ENCODE data around the gene PLPP1. TPM values are rescaled to one million over a fixed set of nuclear protein-coding genes. Genes with fewer than 3 reads are reported as not detected.

PLPP1 gene
- total and polyA plus RNA-seq, 2 of the 8 experiments (the other 6 are each of a cell fraction or from before 2014, with no cell fraction given): 43.7 to 91.3 TPM

DNA sequence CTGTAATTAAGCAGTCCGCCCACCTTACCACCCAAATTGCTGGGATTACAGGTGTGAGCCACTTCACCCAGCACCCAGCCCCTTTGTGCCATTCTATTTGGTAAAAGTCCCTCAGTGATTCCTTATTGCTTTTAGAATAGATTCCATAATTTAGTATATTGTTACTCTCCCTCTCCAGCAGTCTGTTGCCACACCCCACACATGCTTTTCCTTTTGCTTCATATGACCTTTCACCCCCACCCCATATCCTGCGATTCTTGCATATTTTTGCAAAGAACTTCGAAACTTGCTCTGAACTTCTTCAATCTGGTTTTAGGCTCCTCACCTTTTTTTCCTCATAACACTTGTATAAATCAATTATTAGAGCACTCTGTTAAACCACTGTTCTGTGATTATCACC is 126.8 kb downstream of the PLPP1 start:
- no peak overlapping the region for H3K23ac ChIP-seq (ENCODE audit: insufficient read length)
- H3K9me3 ChIP-seq (ENCODE audit: insufficient read depth in 2 of 2, low read depth in 1 of 2, low read length in 1 of 2): no peaks in the 10 kb centered on the region
- no peak overlapping the region for H4K8ac ChIP-seq (ENCODE audit: extremely low read depth, insufficient read depth, low read length)
- DNase-seq (ENCODE audit: low read depth in 1 of 2, low spot score in 2 of 2) (no peak), FAIRE-seq (no peak)
- H3K79me1 ChIP-seq (ENCODE audit: low read depth, low read length): no peaks in the 10 kb centered on the region
- H2BK120ac ChIP-seq (replicated peaks; ENCODE audit: low read depth, low read length): no peak overlapping the region
- no peak overlapping the region for H4K5ac ChIP-seq (ENCODE audit: insufficient read length, low read depth, low read length)
- no peaks in the 10 kb centered on the region for H3K23me2 ChIP-seq (ENCODE audit: low read depth, low read length)
- H2BK20ac ChIP-seq (ENCODE audit: low read length): no peak overlapping the region
- 90% methylated on average over 3 of the region's 3 CpGs; no CpG with 5 or more reads in 1 of the 2 experiments for WGBS, 2 experiments (ENCODE audit: extremely low coverage in 1 of 2, insufficient coverage in 1 of 2, insufficient read length in 1 of 2, insufficient replicate concordance in 2 of 2, low coverage in 1 of 2, low lambda C conversion rate in 2 of 2, missing lambda C conversion rate in 1 of 2)
- H2AFZ ChIP-seq (ENCODE audit: low read length): no peak overlapping the region
- no peak overlapping the region for H3K14ac ChIP-seq (ENCODE audit: insufficient read length)
- H3K36me3 ChIP-seq (ENCODE audit: control insufficient read depth in 2 of 4, insufficient read depth in 4 of 4, low read length in 3 of 4): peaks cover 0 to 44% (median 12%) of the 10 kb centered on the region in 4 experiments; a peak in 4 of 8 replicates
- no peak overlapping the region for H3K9ac ChIP-seq (replicated peaks in 1 of 4; ENCODE audit: extremely low read depth in 1 of 4, low read depth in 3 of 4, low read length in 3 of 4)
- H3K4me1 ChIP-seq (replicated peaks in 1 of 4; ENCODE audit: control insufficient read depth in 3 of 4, insufficient read depth in 4 of 4, low read length in 3 of 4): no peaks in the 10 kb centered on the region
- no peak overlapping the region for H2BK15ac ChIP-seq (ENCODE audit: low read length)
- H2BK12ac ChIP-seq (ENCODE audit: low read depth, low read length): no peak overlapping the region
- no peaks in the 10 kb centered on the region for H3K79me2 ChIP-seq (ENCODE audit: control insufficient read depth in 1 of 2, insufficient read depth in 2 of 2, low read length in 2 of 2)
- no peak overlapping the region for H3K18ac ChIP-seq (ENCODE audit: extremely low read depth, low read length)
- ChIA-PET CTCF (ENCODE audit: partially characterized antibody) (interaction anchor here (1.1 to 3.0 kb wide), 2 partner anchors 284 to 286 kb away, joined by 5 to 12 read pairs; no protein-coding TSS in a partner anchor), POLR2A (ENCODE audit: partially characterized antibody) (no interaction called here)
- no peak overlapping the region for H3K56ac ChIP-seq (replicated peaks; ENCODE audit: insufficient read length, low read depth, low read length)
- no peak overlapping the region for H3K4ac ChIP-seq (replicated peaks; ENCODE audit: insufficient read length, low read depth, low read length)
- H3K27me3 ChIP-seq (replicated peaks in 1 of 4; ENCODE audit: control insufficient read depth in 3 of 4, extremely low read depth in 1 of 4, insufficient read depth in 3 of 4, low read length in 3 of 4): no peaks in the 10 kb centered on the region
- H3K4me3 ChIP-seq (ENCODE audit: extremely low read depth in 1 of 4, insufficient read depth in 2 of 4, low read depth in 3 of 4, low read length in 4 of 4): no peak overlapping the region
- no peak overlapping the region for H3K4me2 ChIP-seq (ENCODE audit: insufficient read depth in 1 of 2, low read depth in 2 of 2, low read length in 2 of 2)
- H2AK5ac ChIP-seq (ENCODE audit: low read depth, low read length): no peak overlapping the region
- no peak overlapping the region for H2BK5ac ChIP-seq (ENCODE audit: low read depth, low read length)
- H4K20me1 ChIP-seq (replicated peaks in 1 of 2; ENCODE audit: control insufficient read depth in 1 of 2, insufficient read depth in 2 of 2, low read length in 2 of 2): no peaks in the 10 kb centered on the region
- no peak overlapping the region for H4K91ac ChIP-seq (replicated peaks; ENCODE audit: insufficient read length, low read length)
- H3K27ac ChIP-seq (ENCODE audit: low read depth, low read length): no peak overlapping the region
- no peak for TF ChIP-seq KDM1A (IDR thresholded peaks at IDR 0.05; ENCODE audit: borderline replicate concordance, low read length)
- TF ChIP-seq, protein P1, sequence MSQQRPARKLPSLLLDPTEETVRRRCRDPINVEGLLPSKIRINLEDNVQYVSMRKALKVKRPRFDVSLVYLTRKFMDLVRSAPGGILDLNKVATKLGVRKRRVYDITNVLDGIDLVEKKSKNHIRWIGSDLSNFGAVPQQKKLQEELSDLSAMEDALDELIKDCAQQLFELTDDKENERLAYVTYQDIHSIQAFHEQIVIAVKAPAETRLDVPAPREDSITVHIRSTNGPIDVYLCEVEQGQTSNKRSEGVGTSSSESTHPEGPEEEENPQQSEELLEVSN (IDR thresholded peaks at IDR 0.05): no peak
- TF ChIP-seq, protein P2, sequence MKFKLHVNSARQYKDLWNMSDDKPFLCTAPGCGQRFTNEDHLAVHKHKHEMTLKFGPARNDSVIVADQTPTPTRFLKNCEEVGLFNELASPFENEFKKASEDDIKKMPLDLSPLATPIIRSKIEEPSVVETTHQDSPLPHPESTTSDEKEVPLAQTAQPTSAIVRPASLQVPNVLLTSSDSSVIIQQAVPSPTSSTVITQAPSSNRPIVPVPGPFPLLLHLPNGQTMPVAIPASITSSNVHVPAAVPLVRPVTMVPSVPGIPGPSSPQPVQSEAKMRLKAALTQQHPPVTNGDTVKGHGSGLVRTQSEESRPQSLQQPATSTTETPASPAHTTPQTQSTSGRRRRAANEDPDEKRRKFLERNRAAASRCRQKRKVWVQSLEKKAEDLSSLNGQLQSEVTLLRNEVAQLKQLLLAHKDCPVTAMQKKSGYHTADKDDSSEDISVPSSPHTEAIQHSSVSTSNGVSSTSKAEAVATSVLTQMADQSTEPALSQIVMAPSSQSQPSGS (IDR thresholded peaks at IDR 0.05; ENCODE audit: low read length): no peak
- no peak for TF ChIP-seq RFX5 (IDR thresholded peaks at IDR 0.05; ENCODE audit: borderline replicate concordance, low read depth, low read length)
- TF ChIP-seq ASH2L (IDR thresholded peaks at IDR 0.05; ENCODE audit: low read length): no peak
- TF ChIP-seq, protein P3, sequence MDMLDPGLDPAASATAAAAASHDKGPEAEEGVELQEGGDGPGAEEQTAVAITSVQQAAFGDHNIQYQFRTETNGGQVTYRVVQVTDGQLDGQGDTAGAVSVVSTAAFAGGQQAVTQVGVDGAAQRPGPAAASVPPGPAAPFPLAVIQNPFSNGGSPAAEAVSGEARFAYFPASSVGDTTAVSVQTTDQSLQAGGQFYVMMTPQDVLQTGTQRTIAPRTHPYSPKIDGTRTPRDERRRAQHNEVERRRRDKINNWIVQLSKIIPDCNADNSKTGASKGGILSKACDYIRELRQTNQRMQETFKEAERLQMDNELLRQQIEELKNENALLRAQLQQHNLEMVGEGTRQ (IDR thresholded peaks at IDR 0.05; ENCODE audit: low read length): no peak
- no peak for TF ChIP-seq FOSL1 (IDR thresholded peaks at IDR 0.05; ENCODE audit: insufficient read depth, low read depth, low read length)
- no peak for TF ChIP-seq SRF (IDR thresholded peaks at IDR 0.05; ENCODE audit: low read depth, low read length)
- no peak for TF ChIP-seq KDM4A (IDR thresholded peaks at IDR 0.05; ENCODE audit: low read depth, low read length, severe bottlenecking)
- TF ChIP-seq BACH1 (IDR thresholded peaks at IDR 0.05; ENCODE audit: low read length): no peak
- TF ChIP-seq ZNF274 (IDR thresholded peaks at IDR 0.05; ENCODE audit: borderline replicate concordance, extremely low read depth, low read length): no peak

Data from H1 (cell line).